ENCODE measurements around the gene PSMB8.

Gene PSMB8

DNA sequence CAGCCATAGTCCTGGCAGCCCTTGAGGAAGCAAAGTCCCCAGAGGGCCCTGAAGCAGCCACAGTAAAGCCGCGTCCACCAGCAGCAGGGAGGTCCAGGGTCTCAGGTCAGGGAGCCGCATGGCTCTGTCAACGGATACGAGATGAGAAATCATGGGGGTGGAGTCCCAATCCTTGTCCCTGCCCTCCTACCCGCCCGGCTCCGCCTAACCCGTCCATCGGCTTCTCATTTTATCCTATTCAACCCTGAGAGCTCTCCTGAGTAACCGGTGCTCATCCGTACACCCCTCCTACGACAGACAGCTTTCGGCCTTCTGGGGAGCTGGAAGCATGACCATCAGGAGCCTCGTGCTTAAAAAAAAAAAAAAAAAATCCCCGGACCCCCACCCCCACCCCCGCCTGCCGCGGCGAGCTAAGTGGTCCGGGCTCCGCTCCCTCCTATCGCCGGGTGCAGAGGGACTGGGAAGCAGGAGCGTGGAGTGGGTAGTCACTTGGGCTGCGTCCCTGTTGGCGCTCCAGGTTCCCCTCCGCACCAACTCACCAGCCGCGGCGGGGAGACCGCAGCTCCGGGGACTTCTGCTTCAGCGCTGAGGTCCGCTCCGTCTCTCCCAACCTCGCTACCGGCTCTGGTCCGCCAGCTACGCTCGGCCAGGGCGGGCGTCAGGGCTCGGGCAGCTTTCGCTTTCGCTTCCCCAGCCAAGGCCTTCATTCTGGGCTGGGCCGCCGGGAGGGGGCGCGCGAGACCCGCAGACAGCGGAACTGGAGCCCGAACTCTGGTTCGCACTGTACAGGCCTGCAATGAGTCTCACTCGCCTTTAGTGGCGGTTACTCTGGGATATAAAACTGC, 5.5 kb downstream of the PSMB8 start, which contains the start of gene TAP2 (continued):
- TF ChIP-seq TCF7L2 (IDR thresholded peaks at IDR 0.05; ENCODE audit: borderline replicate concordance, low read depth, low read length) (no peak), ZNF155 (tag by site-specific recombination; IDR thresholded peaks at IDR 0.05) (no peak), PRDM1 (tag by site-specific recombination; IDR thresholded peaks at IDR 0.05) (peak; percentile 76), REPIN1 (tag by site-specific recombination; IDR thresholded peaks at IDR 0.05; ENCODE audit: low read depth) (no peak), IKZF3 (tag by site-specific recombination; IDR thresholded peaks at IDR 0.05) (no peak), ZSCAN30 (tag by site-specific recombination; IDR thresholded peaks at IDR 0.05) (peak; percentile 87), ZBTB1 (tag by site-specific recombination; IDR thresholded peaks at IDR 0.05) (no peak), ZNF211 (tag by site-specific recombination; IDR thresholded peaks at IDR 0.05; ENCODE audit: low read depth) (no peak), ZNF639 (tag by site-specific recombination; IDR thresholded peaks at IDR 0.05) (0 out of 2 replicates have a peak, but pooled peaks have one; percentile 19), ZBTB17 (tag by site-specific recombination; IDR thresholded peaks at IDR 0.05) (peak; percentile 72), ZBTB7A (tag by site-specific recombination; IDR thresholded peaks at IDR 0.05; ENCODE audit: low read depth) (0 out of 2 replicates have a peak, but pooled peaks have one; percentile 18), EGR2 (tag by site-specific recombination; IDR thresholded peaks at IDR 0.05; ENCODE audit: low read depth) (no peak), ZNF701 (tag by site-specific recombination; IDR thresholded peaks at IDR 0.05) (no peak), ZNF394 (tag by site-specific recombination; IDR thresholded peaks at IDR 0.05; ENCODE audit: borderline replicate concordance) (peak; percentile 59; the same call in 1 of the 2 replicates), ZNF121 (tag by site-specific recombination; IDR thresholded peaks at IDR 0.05) (no peak), ZNF830 (tag by site-specific recombination; IDR thresholded peaks at IDR 0.05; ENCODE audit: low read depth) (no peak), ZNF48 (tag by site-specific recombination; IDR thresholded peaks at IDR 0.05) (no peak), YY1 (tag by site-specific recombination; IDR thresholded peaks at IDR 0.05) (no peak), GLI4 (tag by site-specific recombination; IDR thresholded peaks at IDR 0.05) (no peak), ZNF629 (tag by site-specific recombination; IDR thresholded peaks at IDR 0.05) (no peak; the same call in 1 of the 2 replicates), ZNF600 (tag by site-specific recombination; IDR thresholded peaks at IDR 0.05) (peak; percentile 88), ZNF433 (tag by site-specific recombination; IDR thresholded peaks at IDR 0.05; ENCODE audit: low read depth) (no peak), ZNF777 (tag by site-specific recombination; IDR thresholded peaks at IDR 0.05; ENCODE audit: borderline replicate concordance) (0 out of 2 replicates have a peak, but pooled peaks have one; percentile 37), ZNF561 (tag by site-specific recombination; IDR thresholded peaks at IDR 0.05; ENCODE audit: borderline replicate concordance) (0 out of 2 replicates have a peak, but pooled peaks have one; percentile 64), ZNF266 (tag by site-specific recombination; IDR thresholded peaks at IDR 0.05; ENCODE audit: low read depth) (no peak), SCRT2 (tag by site-specific recombination; IDR thresholded peaks at IDR 0.05) (no peak), HOXC10 (CRISPR knock-in tag; IDR thresholded peaks at IDR 0.05) (no peak), ZNF366 (tag by site-specific recombination; conservative IDR thresholded peaks at IDR 0.05) (peak; percentile 38; the same call in 1 of the 2 replicates), ZNF571 (tag by site-specific recombination; IDR thresholded peaks at IDR 0.05) (no peak), KLF17 (tag by site-specific recombination; IDR thresholded peaks at IDR 0.05) (peak; percentile 61; the same call in 1 of the 2 replicates), MYNN (tag by site-specific recombination; IDR thresholded peaks at IDR 0.05; ENCODE audit: borderline replicate concordance) (no peak), KLF10 (tag by site-specific recombination; IDR thresholded peaks at IDR 0.05) (peak; percentile 51; the same call in 1 of the 2 replicates)
- TF ChIP-seq, protein P1, sequence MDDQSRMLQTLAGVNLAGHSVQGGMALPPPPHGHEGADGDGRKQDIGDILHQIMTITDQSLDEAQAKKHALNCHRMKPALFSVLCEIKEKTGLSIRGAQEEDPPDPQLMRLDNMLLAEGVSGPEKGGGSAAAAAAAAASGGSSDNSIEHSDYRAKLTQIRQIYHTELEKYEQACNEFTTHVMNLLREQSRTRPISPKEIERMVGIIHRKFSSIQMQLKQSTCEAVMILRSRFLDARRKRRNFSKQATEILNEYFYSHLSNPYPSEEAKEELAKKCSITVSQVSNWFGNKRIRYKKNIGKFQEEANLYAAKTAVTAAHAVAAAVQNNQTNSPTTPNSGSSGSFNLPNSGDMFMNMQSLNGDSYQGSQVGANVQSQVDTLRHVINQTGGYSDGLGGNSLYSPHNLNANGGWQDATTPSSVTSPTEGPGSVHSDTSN (CRISPR knock-in tag; IDR thresholded peaks at IDR 0.05), result peak; percentile 82
